VCaP (cell line): ENCODE data around the gene AGBL1.

Source experiments
- H3K27ac ChIP-seq: fragments of 450-650 bp; 2 replicates; pipeline ENCODE4 v1.5.1; 2017
- CTCF ChIP-seq: fragments of 450-650 bp; conservative IDR thresholded peaks from 2 replicates; pipeline ENCODE4 v1.5.1; 2017; ENCODE audit warnings: mild to moderate bottlenecking, moderate library complexity

AGBL1 gene

DNA sequence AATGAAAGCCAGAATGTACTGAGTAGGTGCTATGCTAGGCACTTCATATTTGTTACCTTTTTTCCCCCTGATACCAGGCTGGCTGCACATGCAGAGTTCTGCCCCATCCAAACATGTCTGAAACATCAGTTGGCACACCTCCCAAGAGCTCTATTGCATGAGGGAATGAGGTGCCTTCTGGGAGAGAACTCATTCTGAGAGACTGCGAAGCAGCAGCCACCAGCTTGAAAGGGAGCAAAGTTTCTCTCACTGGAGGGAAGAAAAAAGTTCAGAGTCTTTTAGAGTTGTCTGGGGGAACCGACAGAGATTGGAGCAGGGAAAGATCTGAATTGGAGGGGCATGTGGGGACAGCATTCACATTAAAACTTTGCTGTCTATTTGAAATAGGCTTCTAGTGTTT, 84.1 kb downstream of the AGBL1 start:
- no peak for TF ChIP-seq CTCF
- H3K27ac ChIP-seq = no peak overlapping the region

GRCh38 chr15:86164232-86164898, 84.7 kb downstream of the AGBL1 start:
- TF ChIP-seq CTCF = no peak
- no peak overlapping the region for H3K27ac ChIP-seq

DNA sequence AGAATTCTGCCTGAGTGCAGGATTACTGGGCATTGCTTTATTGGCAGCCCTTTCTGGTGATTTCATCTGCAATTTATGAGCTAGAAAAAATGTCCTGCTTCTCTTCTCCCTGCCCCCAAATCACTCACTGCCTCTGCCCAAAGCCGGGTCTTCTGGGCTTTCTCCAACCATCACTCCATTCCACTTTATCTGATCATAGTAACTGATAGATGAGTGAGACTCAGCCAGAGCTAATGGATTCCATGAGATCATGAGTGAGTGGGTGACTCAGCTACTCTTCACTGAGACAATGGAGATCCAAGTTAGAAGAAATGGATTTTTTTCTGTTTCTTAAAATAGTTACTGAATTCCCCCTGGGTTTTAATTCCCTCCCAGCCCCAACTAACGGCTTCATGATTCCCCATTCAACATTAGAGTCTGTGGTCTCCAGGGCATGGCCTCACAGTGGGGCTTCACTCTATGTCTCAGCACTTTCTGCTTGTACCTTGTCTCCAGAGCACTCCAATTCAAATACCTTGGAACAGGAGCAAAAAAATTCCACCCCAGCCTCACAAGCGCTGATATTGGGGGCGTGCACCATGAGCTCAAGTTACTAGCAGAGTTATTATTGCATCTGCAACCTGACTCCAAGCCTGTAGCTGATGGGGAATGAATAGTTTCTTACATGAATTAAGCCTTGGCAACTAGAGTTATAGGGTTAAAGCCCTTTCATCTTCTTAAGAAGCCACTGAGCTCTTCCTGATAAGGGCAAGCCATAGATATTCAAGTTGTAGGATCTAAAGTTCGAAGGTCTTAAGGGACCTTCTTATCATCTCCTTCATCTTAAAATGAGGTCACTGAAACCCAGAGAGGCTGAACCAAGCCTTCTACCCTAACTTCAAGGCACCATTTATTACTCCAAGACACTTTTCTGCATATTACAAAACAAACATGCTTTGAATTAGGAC, 85.9 kb downstream of the AGBL1 start:
- no peak for TF ChIP-seq CTCF

GRCh38 chr15:86167841-86168240, 88.2 kb downstream of the AGBL1 start:
- TF ChIP-seq CTCF = no peak
- no peak overlapping the region for H3K27ac ChIP-seq

More for the DNA sequence above, 85.9 kb downstream of the AGBL1 start:
- H3K27ac ChIP-seq = no peak overlapping the region

GRCh38 chr15:86178845-86179244, 99.2 kb downstream of the AGBL1 start:
- no peak; the same call in 1 of the 2 replicates for TF ChIP-seq CTCF
- H3K27ac ChIP-seq = peak overlapping the region; percentile 84

DNA sequence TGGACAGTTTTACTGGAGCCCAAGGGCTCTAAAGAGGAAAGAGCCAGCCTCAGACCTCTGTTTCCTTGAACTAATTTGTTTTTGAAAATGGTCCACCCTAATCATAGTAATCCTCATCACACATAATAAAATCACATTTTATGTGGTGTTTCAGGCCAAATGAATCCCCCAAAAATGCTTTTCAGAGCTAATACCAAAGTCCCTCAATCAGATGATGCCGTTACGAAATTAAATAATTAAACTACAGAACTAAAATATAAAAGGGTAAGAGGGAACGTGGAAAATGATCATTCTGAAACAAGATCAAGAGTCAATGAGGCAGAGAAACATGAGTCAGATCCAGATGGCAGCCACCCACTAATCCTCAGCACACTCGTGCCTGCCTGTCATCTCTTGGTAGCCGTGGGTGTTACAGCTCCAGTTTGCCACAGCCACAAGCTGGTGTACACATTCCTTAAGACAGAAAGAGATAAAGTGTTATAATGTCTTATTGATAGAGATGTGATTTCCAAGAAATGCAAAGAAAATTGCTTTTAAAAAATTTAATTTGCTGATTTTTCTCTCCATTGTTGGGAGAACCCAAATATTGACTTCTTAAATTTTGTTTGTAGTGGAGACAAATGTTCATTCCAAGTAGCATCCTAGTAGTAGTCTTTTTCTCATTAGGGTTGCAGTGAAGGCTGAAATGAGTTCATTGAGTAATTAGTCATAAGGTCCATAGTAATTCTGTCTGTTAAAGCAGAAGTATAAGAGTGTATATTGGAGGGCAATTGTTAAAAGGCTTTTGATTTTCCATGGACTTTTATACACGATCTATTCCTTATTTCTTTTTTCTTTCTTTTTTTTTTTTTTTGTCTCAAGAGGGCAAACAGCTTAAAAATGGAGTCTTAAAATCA, 104.2 kb downstream of the AGBL1 start:
- peak overlapping the region; percentile 84; the same call in 1 of the 2 replicates for H3K27ac ChIP-seq
- TF ChIP-seq CTCF = no peak
